Lung (tissue), 12 donors: ENCODE data around the gene SGTA. TPM values are rescaled to one million over a fixed set of nuclear protein-coding genes. Genes with fewer than 3 reads are reported as not detected.

ENCODE experiments used
- ATAC-seq: fragments of 200-7000 bp; cut with Tn5 transposase; one replicate; pipeline ENCODE4 v1.9.1; 2020; ENCODE audit warnings: moderate number of reproducible peaks; ENCODE audit not compliant: insufficient read depth, low FRiP score
- DNase-seq, 3 donors: peaks; one replicate each; pipeline ENCODE4 v3.0.0-alpha.2; 2013 to 2017
- H3K27ac ChIP-seq, 2 donors: one replicate each; pipeline ENCODE4 v1.5.1; 2013; ENCODE audit warnings: mild to moderate bottlenecking in 2 of 2, moderate library complexity in 2 of 2, control low read depth in 1 of 2, inconsistent platforms in 1 of 2, low read depth in 1 of 2, low read length in 1 of 2
- H3K27me3 ChIP-seq, 3 donors: one replicate each; pipeline ENCODE4 v1.5.1; 2013; ENCODE audit warnings: low read length in 2 of 3; ENCODE audit not compliant: control insufficient read depth in 3 of 3, insufficient read depth in 3 of 3
- H3K36me3 ChIP-seq, 4 donors: one replicate each; pipeline ENCODE4 v1.5.1; 2013; ENCODE audit warnings: low read length in 4 of 4, mild to moderate bottlenecking in 1 of 4, moderate library complexity in 1 of 4; ENCODE audit not compliant: control insufficient read depth in 4 of 4, insufficient read depth in 4 of 4
- H3K4me1 ChIP-seq, 5 donors: one replicate each; pipeline ENCODE4 v1.5.1; 2013; ENCODE audit warnings: low read length in 5 of 5, mild to moderate bottlenecking in 2 of 5, moderate library complexity in 1 of 5; ENCODE audit not compliant: control insufficient read depth in 5 of 5, insufficient read depth in 5 of 5
- H3K4me3 ChIP-seq: one replicate; pipeline ENCODE4 v1.5.1; 2013; ENCODE audit warnings: mild to moderate bottlenecking, control low read depth, moderate library complexity
- H3K9ac ChIP-seq, 2 donors: one replicate each; pipeline ENCODE4 v1.5.1; 2013; ENCODE audit warnings: low read length in 2 of 2, control low read depth in 1 of 2; ENCODE audit not compliant: insufficient read depth in 1 of 2
- H3K9me3 ChIP-seq, 4 donors: one replicate each; pipeline ENCODE4 v1.5.1; 2013; ENCODE audit warnings: low read length in 3 of 4, mild to moderate bottlenecking in 1 of 4, moderate library complexity in 1 of 4; ENCODE audit not compliant: control insufficient read depth in 4 of 4, insufficient read depth in 3 of 4
- WGBS, 2 donors: extraction: QIAGEN DNeasy Blood & Tissue Kit; methylation state at CpG; one replicate each; pipeline ENCODE4 v1.1.7; 2013; 5-methylcytosine and 5-hydroxymethylcytosine counted together
- polyA plus RNA-seq, 2 donors: library from polyadenylated mRNA; stranded (reverse); fragments of 200-250 nt; gene quantifications; one replicate each; pipeline ENCODE4 v1.2.1, GENCODE V29; 2013
- total RNA-seq, 2 donors: library from RNA; depleted of rRNA in 1 of 2; stranded (reverse); fragments of >200 nt in 1 of 2; gene quantifications; one replicate each; pipeline ENCODE4 v1.2.1, GENCODE V29; 2014 to 2021
- TF ChIP-seq, protein P1 (sequence below): IDR thresholded peaks from 2 replicates; pipeline ENCODE4 v1.5.1; 2012; ENCODE audit warnings: mild to moderate bottlenecking; ENCODE audit errors: control extremely low read depth, extremely low read depth
- donor health status: control.
- donor health status: control.
- donor health status: Bipolar disorder and iron deficiency.
- donor health status: healthy.
- donor health status: DM: yes; HTN: yes; CAD: no.

SGTA gene
- total and polyA plus RNA-seq, 4 donors, result 33.3 to 64.7 (median 51.9) TPM

DNA sequence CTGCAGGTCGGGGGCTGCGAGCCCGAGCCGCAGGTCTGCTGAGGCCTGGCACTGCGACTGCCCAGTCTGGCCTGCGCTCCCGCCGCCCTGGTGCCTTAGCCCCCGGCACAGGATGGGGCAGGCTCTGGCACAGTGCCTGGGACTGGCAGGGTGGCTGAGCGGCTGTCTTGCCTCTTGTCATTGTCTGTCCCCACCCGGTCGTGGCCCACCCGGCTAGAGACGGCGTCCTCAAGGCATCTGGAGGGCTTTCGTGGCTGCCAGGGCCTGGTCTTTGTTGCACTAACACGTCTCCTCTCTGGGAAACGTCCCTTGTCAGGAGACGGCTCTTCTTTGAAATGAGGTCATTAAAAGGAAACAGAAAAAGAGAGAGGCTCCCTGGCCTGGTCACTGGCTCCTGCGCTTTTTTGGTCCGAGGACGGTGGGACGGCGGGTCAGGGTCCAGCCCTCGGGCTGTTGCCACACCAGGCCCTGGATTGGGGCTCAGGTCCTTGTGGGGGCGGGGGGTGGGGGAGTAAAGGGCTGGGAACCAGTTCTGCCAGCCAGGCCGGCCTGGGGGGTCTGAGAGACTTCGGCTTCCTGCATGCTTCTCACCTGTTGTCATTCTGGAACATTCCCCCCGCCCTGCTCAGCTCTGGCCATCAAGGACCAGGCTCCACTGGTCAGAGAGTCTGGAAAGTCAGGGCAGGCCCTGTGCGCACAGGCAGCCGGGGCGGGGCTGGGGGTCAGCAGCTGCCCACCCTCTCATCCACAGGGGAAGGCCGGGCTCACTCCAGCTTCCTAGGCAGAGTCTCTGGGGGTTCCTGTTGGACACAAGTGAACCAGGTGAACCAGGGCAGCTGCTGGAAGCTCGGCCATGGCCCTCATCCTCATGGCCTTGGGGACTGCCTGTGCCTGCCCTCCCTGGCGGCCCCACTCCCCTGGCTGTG lies 30.4 kb upstream of the SGTA start:
- Histone ChIP-seq H3K36me3 (peaks cover 0 to 38% (median 3%) of the 10 kb centered on the region in 4 donors), H3K4me1 (no peaks in the 10 kb centered on the region)

DNA sequence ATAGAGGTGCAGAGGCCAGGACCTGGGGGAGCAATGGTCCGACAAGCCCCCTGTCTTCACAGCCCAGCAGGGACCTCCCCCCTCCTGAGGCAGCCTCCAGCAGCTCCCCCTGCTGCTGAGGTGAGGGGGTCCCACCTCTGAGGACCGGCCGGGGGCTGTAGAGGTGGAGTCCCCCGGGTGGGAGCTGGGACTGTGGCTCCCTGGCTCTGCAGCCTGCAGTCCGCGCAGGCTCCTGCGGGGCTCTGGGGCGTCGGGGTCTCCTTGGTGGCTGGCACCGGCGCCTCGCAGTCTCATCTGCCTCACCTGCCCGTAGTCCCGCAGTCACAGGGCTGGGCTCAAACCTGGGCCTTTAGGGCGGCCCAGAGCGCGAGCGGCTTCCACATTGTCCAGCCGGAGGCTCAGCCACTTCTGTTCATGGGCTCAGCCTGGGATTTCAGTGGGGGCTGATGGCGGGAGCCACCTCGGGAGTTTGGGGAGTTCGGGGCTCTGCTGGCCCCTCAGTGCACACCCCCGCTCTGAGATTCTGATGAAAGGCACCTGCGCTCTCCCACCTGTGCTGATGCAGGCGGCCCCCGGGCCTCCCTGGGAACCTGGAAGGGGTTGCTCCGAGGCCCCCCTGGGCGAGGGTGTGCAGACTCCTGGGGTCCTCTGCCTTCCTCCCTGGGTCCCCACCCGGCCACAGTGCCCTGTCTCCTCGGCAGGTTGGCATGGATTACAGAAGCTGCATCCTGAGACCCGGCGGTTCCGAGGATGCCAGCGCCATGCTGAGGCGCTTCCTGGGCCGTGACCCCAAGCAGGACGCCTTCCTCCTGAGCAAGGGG lies 29.6 kb upstream of the SGTA start:
- Histone ChIP-seq H3K27ac (no peak overlapping the region), H3K9ac (no peak overlapping the region), H3K27me3 (no peaks in the 10 kb centered on the region), H3K36me3 (peaks cover 0 to 46% (median 4%) of the 10 kb centered on the region in 4 donors), H3K9me3 (no peaks in the 10 kb centered on the region), H3K4me3 (no peak overlapping the region), H3K4me1 (no peaks in the 10 kb centered on the region)
- TF ChIP-seq, protein P1, sequence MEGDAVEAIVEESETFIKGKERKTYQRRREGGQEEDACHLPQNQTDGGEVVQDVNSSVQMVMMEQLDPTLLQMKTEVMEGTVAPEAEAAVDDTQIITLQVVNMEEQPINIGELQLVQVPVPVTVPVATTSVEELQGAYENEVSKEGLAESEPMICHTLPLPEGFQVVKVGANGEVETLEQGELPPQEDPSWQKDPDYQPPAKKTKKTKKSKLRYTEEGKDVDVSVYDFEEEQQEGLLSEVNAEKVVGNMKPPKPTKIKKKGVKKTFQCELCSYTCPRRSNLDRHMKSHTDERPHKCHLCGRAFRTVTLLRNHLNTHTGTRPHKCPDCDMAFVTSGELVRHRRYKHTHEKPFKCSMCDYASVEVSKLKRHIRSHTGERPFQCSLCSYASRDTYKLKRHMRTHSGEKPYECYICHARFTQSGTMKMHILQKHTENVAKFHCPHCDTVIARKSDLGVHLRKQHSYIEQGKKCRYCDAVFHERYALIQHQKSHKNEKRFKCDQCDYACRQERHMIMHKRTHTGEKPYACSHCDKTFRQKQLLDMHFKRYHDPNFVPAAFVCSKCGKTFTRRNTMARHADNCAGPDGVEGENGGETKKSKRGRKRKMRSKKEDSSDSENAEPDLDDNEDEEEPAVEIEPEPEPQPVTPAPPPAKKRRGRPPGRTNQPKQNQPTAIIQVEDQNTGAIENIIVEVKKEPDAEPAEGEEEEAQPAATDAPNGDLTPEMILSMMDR, result no peak
- DNase-seq, result no peak
- ATAC-seq, result no peak
- WGBS, 2 donors, result 93 to 94% methylated on average over 37 of the region's 37 CpGs

More for the DNA sequence above, 30.4 kb upstream of the SGTA start:
- Histone ChIP-seq H3K4me3 (no peak overlapping the region), H3K9ac (no peak overlapping the region), H3K27me3 (no peaks in the 10 kb centered on the region), H3K27ac (no peak overlapping the region), H3K9me3 (no peaks in the 10 kb centered on the region)
- WGBS, 2 donors, result 88 to 91% methylated on average over 35 of the region's 35 CpGs
- ATAC-seq (no peak), DNase-seq (peak in 1 of 3 donors; percentile 31)
- TF ChIP-seq, protein P1, result no peak

DNA sequence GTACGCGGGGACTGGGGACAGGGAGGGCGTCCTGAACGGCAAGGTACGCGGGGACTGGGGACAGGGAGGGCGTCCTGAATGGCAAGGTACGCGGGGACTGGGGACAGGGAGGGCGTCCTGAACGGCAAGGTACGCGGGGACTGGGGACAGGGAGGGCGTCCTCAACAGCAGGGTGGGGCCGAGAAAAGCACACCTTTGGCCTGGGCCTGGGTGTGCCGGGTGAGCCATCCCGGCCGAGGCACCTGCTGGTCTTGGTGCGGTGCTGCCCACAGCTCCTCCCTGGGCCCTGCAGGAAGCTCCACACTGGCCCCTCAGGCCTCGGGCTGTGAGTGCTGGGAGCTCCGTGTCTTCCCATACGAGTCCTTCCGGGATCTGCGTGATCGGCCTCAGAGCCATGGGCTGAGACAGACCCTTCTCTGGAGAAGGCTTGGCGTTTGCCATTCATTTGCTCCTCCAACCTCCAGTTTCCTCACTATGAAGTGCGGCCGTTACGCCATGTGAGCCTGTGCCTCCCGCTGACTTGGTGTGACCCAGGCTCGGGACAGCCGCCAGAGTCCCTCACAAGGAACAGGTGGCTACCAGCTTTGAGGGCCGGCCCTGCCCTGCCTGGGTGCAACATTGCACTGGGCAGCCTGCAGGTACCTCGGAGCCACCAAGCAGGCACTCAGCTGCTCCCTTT lies 28.8 kb upstream of the SGTA start:
- TF ChIP-seq, protein P1, result no peak
- WGBS, 2 donors, result 95 to 96% methylated on average over 31 to 34 of the region's 34 CpGs

More for the DNA sequence above, 28.8 kb upstream of the SGTA start:
- Histone ChIP-seq H3K9ac (no peak overlapping the region), H3K27ac (no peak overlapping the region), H3K4me3 (no peak overlapping the region), H3K36me3 (peaks cover 3 to 54% (median 5%) of the 10 kb centered on the region in 4 donors), H3K27me3 (no peaks in the 10 kb centered on the region), H3K9me3 (peaks cover 0 to 3% (median 0%) of the 10 kb centered on the region in 4 donors), H3K4me1 (no peaks in the 10 kb centered on the region)
- DNase-seq, result no peak
- no peak for ATAC-seq
